Activated CD4-positive, alpha-beta T cell treated with anti-CD3 and anti-CD28 coated beads, Interleukin-2, Interleukin-6, amounts not matched to agents 100 ng/mL and 50 ng/mL, durations not matched to agents 16 hours and 8 hours (primary cell): ENCODE data around the gene DNAAF8.
A peak's percentile ranks its signal among the peaks of the same experiment; 100 is the strongest.
"Not testable (repeated sequence)": the region's sequence is repeated elsewhere in the genome, so short reads cannot be mapped to it uniquely, and the experiment has no call there.

Source experiments
- DNase-seq: peaks from one replicate; pipeline ENCODE4 v3.0.0-alpha.2; 2020

Gene DNAAF8

GRCh38 chr16:4724661-4725270 is 9.6 kb upstream of the DNAAF8 start:
- DNase-seq: no peak

GRCh38 chr16:4726616-4727015 is 7.7 kb upstream of the DNAAF8 start:
- DNase-seq: no peak

- DNase-seq: no peak
Observed at GRCh38 chr16:4728676-4729075, 5.7 kb upstream of the DNAAF8 start.

GRCh38 chr16:4729876-4730275 is 4.5 kb upstream of the DNAAF8 start:
- DNase-seq: no peak

GRCh38 chr16:4733211-4733742 is 1.1 kb upstream of the DNAAF8 start:
- no peak for DNase-seq

GRCh38 chr16:4733747-4734062 is 632 bp upstream of the DNAAF8 start:
- peak; percentile 23 for DNase-seq

GRCh38 chr16:4734730-4735535 is 596 bp downstream of the DNAAF8 start:
- DNase-seq: peak; percentile 94

GRCh38 chr16:4736546-4736945 is 2.2 kb downstream of the DNAAF8 start:
- no peak for DNase-seq

- no peak for DNase-seq
Observed at GRCh38 chr16:4737545-4737944, 3.2 kb downstream of the DNAAF8 start.

GRCh38 chr16:4738370-4738769 is 4.0 kb downstream of the DNAAF8 start:
- not testable (repeated sequence) for DNase-seq

- DNase-seq: no peak
Observed at GRCh38 chr16:4743226-4743878, 9.0 kb downstream of the DNAAF8 start.

- no peak for DNase-seq
Observed at GRCh38 chr16:4744555-4745273, 10.4 kb downstream of the DNAAF8 start.

GRCh38 chr16:4745274-4745569 is 10.9 kb downstream of the DNAAF8 start:
- no peak for DNase-seq

- DNase-seq: no peak
Observed at GRCh38 chr16:4746215-4746614, 11.9 kb downstream of the DNAAF8 start.

- DNase-seq: no peak
Observed at GRCh38 chr16:4746991-4747574, 12.7 kb downstream of the DNAAF8 start.

GRCh38 chr16:4747906-4748681 is 13.8 kb downstream of the DNAAF8 start:
- no peak for DNase-seq

- DNase-seq: no peak
Observed at GRCh38 chr16:4748682-4749411, 14.5 kb downstream of the DNAAF8 start.

- no peak for DNase-seq
Observed at GRCh38 chr16:4749700-4750257, 15.4 kb downstream of the DNAAF8 start.

- no peak for DNase-seq
Observed at GRCh38 chr16:4750896-4751295, 16.6 kb downstream of the DNAAF8 start.

GRCh38 chr16:4752351-4753100 is 18.2 kb downstream of the DNAAF8 start:
- no peak for DNase-seq
